GM12875 (cell line): Measurements from ENCODE around the gene HNRNPA1L2.
"Not testable (repeated sequence)": the region's sequence is repeated elsewhere in the genome, so short reads cannot be mapped to it uniquely, and the experiment has no call there.

ENCODE experiments used
- H3K4me3 ChIP-seq: one replicate; pipeline ENCODE4 v1.5.1; 2011; ENCODE audit warnings: low read depth, low read length, control low read depth
- TF ChIP-seq, protein P1 (sequence below): IDR thresholded peaks from 2 replicates; pipeline ENCODE4 v1.5.1; 2011; ENCODE audit warnings: low read depth, mild to moderate bottlenecking, control low read depth, inconsistent platforms, low read length, moderate library complexity, borderline replicate concordance; ENCODE audit not compliant: insufficient read depth

Gene HNRNPA1L2

DNA sequence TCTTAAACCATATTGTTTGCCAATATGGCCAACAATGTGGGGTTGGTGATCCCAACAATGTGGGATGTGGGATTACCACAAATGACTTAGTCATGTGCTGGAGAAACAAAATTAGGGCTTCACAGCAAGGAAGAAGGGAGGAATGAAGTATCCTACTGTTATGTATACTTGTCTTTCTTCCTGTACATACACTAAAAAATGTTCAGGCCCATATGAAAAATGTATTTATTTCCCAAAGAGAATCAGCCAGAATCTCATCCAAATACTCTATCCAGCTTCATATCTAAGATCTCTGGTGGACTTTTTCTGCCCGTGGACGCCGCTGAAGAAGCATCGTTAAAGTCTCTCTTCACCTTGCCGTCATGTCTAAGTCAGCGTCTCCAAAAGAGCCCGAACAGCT lies at the start of gene HNRNPA1L2:
HNRNPA1L2 (plus strand) TSS at position 301 of the 400 bp plus-strand sequence; CDS start at position 363, 62 bp downstream.
- H3K4me3 ChIP-seq = no peak within 1 kb of the TSS
- TF ChIP-seq, protein P1, sequence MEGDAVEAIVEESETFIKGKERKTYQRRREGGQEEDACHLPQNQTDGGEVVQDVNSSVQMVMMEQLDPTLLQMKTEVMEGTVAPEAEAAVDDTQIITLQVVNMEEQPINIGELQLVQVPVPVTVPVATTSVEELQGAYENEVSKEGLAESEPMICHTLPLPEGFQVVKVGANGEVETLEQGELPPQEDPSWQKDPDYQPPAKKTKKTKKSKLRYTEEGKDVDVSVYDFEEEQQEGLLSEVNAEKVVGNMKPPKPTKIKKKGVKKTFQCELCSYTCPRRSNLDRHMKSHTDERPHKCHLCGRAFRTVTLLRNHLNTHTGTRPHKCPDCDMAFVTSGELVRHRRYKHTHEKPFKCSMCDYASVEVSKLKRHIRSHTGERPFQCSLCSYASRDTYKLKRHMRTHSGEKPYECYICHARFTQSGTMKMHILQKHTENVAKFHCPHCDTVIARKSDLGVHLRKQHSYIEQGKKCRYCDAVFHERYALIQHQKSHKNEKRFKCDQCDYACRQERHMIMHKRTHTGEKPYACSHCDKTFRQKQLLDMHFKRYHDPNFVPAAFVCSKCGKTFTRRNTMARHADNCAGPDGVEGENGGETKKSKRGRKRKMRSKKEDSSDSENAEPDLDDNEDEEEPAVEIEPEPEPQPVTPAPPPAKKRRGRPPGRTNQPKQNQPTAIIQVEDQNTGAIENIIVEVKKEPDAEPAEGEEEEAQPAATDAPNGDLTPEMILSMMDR = no peak

DNA sequence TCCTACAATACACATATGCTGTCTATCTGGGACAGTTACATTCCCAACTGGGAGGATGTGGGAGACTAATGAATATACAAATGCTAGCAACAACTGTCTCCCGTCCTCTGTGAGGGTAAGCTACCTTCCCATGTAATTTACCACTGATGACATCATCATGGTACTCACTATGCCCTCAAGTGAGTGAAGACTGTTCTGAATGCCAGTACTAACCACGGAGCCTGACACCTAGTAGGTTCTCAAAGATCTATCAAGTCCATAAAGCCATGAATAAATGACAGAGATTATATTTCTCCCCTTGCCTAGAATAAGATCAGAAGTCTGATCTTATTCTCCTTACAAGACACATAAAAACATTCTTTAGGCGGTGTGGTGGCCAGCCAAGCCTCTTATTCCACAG lies 49.1 kb upstream of the HNRNPA1L2 start:
- not testable (repeated sequence) for H3K4me3 ChIP-seq

DNA sequence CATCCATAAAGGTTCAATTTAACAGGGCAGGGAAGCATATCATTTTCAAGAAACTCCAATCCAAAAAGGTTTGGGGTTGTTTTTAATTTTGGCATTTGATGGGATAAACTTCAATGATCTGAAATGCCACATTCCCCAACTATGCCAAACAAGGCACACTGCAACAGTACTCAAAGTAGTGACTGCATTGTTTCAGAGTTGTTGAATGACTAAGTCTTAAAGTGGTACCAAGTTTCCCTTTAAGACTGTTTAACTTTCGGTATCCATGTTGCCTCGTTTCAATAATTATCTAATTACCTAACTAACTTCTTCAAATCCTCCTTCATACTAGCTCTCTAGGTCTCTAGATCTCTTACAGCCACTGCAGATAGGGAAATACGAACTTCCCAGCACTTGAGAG lies 48.4 kb upstream of the HNRNPA1L2 start:
- not testable (repeated sequence) for H3K4me3 ChIP-seq

DNA sequence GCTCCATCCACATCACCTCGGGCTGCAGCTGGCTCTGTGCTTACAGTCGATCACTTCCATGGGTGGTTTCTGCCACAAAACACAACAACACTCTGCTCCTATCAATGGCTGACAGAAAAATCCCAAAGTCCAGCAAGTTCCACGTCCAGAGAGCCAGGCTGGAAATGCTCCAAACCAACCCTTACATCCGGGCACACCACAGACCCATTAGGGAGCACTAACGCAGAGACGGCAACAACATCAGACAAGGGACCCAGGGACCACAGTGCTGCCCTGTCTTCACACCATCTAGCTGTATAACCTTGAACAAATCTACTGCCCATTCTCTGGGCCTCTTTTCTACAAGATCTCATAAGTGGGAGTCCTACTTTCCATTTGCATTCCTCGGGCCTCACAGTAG lies 47.9 kb upstream of the HNRNPA1L2 start:
- not testable (repeated sequence) for H3K4me3 ChIP-seq

DNA sequence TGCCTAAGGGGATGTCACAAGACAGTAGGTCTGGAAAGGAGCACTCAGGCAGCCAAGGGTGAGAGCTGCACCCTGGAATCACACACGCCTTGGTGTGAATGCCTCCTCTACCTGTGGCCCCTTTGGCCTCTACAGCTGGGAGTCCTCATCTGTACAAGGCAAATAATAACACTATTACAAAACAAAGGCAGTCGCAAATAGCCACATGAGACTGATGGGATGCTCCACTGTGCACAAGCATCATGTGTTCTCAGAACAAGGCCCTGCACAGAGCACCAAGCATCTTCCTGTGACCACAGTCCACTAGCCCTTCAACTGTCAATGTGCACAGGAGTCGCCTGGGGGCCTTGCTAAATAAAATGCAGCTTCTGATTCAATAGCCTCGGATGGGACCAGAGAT lies 44.6 kb upstream of the HNRNPA1L2 start:
- TF ChIP-seq, protein P1 = no peak

DNA sequence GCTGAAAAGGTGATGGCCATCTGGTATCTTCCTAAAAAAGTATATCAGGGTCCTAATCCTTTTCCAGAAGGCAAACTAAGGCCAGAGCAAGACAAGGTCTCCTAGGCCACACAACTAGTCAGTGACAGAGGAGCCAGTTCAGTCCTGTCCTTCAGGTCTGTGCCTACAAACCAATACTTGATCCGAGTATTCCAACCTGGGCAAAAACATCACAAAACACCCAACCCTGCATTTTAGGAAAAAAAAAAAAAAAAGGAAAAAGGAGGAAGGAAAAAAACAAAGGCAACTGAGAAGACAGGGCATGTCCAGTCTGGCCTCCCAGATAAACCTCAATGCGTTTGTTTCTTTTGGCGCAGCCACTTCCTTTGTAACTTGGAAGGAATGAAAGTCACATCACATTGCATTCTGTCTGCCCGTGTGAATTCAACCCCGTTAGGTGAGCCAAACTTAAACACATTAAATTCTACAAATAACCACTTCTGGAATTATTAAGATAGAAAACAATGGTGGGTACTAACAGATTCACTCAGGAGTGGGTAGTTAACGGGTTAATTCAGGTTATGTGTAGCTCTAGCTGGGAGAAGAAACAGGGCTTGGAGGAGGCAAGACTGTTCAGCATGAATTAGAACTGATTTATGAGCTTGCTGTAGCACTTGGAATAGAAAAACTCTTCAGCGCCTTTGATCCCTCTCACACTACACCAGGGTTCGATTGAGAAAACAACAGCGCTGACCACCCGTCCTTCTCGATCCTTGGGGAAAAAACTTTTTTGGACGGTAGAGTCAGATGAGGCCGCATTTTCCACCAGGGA lies 43.0 kb upstream of the HNRNPA1L2 start:
- H3K4me3 ChIP-seq = no peak overlapping the region
- TF ChIP-seq, protein P1 = no peak

More for the DNA sequence above, 44.6 kb upstream of the HNRNPA1L2 start:
- no peak overlapping the region for H3K4me3 ChIP-seq

DNA sequence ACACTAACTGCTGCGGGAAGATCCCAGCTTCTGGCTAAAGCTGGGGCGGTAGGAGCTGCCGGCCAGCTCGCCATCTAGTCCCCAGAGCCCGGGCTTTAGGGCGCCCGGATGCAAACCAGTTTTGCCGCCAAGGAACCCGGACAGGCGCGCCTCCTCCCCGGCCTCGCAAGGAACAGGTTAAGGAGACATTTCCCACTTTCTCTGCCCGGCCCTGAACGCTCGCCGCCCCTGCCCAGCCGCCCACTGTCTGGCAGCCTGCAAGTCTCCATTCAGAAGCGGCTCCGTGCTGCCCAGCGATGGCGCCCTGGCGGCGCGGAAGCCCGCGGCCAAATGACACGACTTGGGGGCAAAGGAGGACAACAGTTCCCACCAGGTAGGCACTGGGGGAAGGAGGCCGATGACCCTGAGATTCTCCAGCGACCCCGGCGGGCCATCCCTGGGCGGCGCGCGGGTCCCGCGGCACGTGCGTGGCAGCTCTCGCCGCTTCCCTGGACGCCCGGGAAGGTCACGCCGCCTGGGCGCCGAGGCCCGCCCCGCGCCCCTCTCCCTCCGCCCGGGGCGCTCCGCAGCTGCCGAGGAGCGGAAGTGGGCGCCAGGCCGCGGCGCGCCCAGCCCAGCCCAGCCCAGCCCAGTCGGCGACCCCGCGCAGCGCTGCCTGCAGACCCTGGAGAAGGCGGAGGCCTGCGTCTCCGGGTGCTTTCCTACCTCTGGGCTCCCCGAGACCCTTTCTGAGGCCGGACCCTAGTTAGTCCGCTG lies 42.2 kb upstream of the HNRNPA1L2 start:
- H3K4me3 ChIP-seq = peak overlapping the region; percentile 47

DNA sequence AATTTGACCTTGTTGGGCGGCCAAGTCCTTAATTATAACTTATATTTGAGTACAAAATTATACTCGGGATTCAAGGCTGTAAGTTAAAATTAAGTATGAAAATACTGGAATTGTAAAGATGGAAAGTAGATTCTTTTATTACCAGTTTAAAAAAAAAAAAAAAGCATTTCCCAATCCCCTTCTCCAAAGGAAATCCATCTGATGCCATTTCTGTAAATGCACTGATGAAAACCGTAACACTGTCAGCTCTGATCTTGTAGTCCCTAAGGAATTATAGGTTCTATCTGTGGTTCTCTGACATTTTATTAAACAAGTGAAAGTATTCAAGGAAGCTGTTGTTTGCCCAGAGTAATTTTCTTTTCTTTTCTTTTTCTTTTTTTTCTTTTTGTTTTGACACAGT lies 41.6 kb upstream of the HNRNPA1L2 start:
- peak overlapping the region; percentile 5 for H3K4me3 ChIP-seq
- TF ChIP-seq, protein P1 = no peak

More for the DNA sequence above, 42.2 kb upstream of the HNRNPA1L2 start:
- TF ChIP-seq, protein P1 = no peak

DNA sequence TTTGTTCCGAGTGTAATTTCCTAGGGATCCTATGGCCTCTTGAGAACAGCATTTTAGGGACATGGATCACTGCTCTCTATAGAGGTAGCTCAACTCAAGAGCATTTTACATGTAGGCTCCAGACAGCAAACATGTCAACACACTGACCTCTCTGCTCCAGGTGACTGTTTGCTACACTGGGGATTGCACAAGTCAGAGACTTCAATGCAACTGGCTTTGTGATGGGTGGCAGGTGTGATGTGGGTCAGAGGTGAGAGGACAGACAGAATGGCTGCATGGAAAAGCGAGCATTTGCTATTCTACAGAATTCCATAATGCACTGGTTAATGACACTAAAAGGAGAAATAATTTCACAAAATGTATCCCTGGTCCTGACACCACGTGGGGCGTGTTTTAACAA lies 38.9 kb upstream of the HNRNPA1L2 start:
- not testable (repeated sequence) for H3K4me3 ChIP-seq

DNA sequence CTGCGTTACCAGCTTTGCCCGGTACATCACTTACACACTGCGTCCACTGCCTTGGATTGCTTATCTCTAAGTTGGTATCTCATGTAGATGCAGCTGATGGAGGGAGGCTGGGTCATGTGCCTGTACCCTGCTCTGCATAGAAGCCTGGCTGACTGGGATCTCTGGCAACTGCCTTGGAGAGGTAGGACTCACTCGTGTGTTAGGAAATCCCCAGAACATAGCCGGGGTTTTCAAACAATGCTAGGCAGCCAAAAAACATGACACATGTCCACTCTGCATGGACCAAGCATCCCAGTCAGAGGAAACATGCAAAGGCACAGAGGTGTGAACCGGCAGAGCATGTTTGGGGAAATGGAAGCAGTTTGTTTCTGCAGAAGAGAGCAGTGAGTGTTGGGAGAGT lies 36.1 kb upstream of the HNRNPA1L2 start:
- not testable (repeated sequence) for H3K4me3 ChIP-seq

DNA sequence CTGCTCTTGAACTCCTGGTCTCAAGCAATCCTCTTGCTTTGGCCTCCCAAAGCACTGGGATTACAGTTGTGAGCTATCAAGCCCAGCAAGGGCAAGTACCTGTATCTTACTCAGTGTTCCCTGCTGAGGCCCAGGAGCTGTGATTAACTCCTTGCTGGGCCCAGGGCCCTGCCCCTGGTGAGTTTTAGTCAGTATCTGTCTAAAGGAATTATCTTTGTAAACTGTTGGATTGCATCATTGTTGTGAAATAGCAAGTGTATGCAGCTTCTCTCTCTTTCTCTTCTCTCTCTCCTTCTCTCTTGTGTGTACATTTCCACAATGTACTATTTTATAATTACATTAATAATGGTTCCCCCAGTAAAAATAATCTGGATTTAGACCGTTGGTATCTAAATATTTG lies 35.4 kb upstream of the HNRNPA1L2 start:
- not testable (repeated sequence) for H3K4me3 ChIP-seq

DNA sequence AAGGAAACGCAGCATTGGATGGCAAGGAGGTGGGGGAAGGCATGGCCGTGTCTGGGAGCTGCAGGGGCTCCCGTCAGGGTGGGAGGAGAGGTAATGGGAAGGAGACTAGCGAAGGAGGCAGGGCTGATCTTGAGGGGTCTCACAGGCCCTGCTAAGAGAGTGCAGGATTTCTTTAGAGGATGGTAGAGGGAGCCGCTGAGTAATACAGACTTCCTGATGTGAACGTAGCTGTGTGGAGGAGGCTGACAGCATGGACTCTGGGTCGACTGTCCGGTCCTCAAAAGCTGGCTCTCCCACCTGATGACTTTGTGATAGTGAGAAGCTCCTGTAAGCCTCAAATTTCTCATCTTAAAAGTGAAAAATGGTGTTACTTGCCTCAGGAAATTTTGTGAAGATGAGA lies 34.0 kb upstream of the HNRNPA1L2 start:
- H3K4me3 ChIP-seq = not testable (repeated sequence)
